Adrenal gland (tissue), 12 donors: Measurements from ENCODE around the gene EDAR. TPM values are rescaled to one million over a fixed set of nuclear protein-coding genes. Genes with fewer than 3 reads are reported as not detected.

Source experiments
- DNase-seq, 7 donors: peaks; one replicate each; pipeline ENCODE4 v3.0.0-alpha.2; 2019 to 2020
- H3K27ac ChIP-seq, 5 donors: fragments of 200-600 bp; sonication (generic) in 4 of 5; 1 replicate in 3 of 5; 2 replicates in 2 of 5; pipeline versions ENCODE4 v1.5.1 to v1.8.0; 2016 to 2020; ENCODE audit warnings: mild to moderate bottlenecking in 1 of 5
- H3K27me3 ChIP-seq: fragments of 200-600 bp; 2 replicates; pipeline ENCODE4 v1.8.0; 2021
- H3K36me3 ChIP-seq, 2 donors: fragments of 200-600 bp; replicated peaks in 1 of 2; 1 replicate in 1 of 2; 2 replicates in 1 of 2; pipeline versions ENCODE4 v1.5.1 to v1.8.0; 2018 to 2022
- H3K4me1 ChIP-seq, 2 donors: fragments of 200-600 bp; replicated peaks in 1 of 2; 1 replicate in 1 of 2; 2 replicates in 1 of 2; pipeline versions ENCODE4 v1.5.1 to v1.8.0; 2018 to 2021
- H3K4me3 ChIP-seq, 4 donors: fragments of 200-600 bp; sonication (generic) in 3 of 4; one replicate each; pipeline ENCODE4 v1.5.1; 2016 to 2018
- H3K9me3 ChIP-seq, 3 donors: fragments of 200-600 bp; sonication (generic) in 1 of 3; replicated peaks in 1 of 3; 1 replicate in 2 of 3; 2 replicates in 1 of 3; pipeline versions ENCODE4 v1.5.1 to v1.8.0; 2016 to 2021
- CTCF ChIP-seq, 6 experiments: fragments of 450-650 bp in 4 of 6; fragments of 200-600 bp in 2 of 6; sonication (generic) in 1 of 6; IDR thresholded peaks; 1 replicate in 5 of 6; 2 replicates in 1 of 6; pipeline versions ENCODE4 v1.5.1 to v1.8.0; 2016 to 2021; ENCODE audit warnings: antibody characterized with exemption in 6 of 6, mild to moderate bottlenecking in 2 of 6, moderate library complexity in 1 of 6
- POLR2A ChIP-seq, 2 donors: fragments of 450-650 bp; IDR thresholded peaks; one replicate each; pipeline ENCODE4 v1.6.1; 2017; ENCODE audit warnings: antibody characterized with exemption in 2 of 2, mild to moderate bottlenecking in 2 of 2, moderate library complexity in 1 of 2
- WGBS, 4 donors: extraction: QIAGEN DNeasy Blood & Tissue Kit in 2 of 4; methylation state at CpG; one replicate each; pipeline versions ENCODE4 v1.1.5 to v1.1.7; 2013 to 2017; 5-methylcytosine and 5-hydroxymethylcytosine counted together
- intact Hi-C, 2 donors: fragments of 100-400 bp; cut with DNase I; formaldehyde crosslinking; loops; one replicate each; pipeline versions ENCODE4 v1.14.1 to v1.15.0; 2022 to 2023
- polyA plus RNA-seq, 3 donors: library from polyadenylated mRNA; stranded (reverse); fragments of 200-250 nt in 2 of 3; fragments of 350-450 nt in 1 of 3; fragmentation: Illumina TruSeq in 1 of 3; extraction: RNeasy Lipid Tissue Mini Kit (QIAGEN cat#74804) in 1 of 3; gene quantifications; one replicate each; pipeline ENCODE4 v1.2.3, GENCODE V29; 2013 to 2014
- total RNA-seq, 9 donors: library from RNA; depleted of rRNA in 4 of 9; stranded (reverse); fragments of >200 nt in 4 of 9; fragments of 120-200 nt in 1 of 9; fragmentation: NEBNext Ultra II Directional in 1 of 9; extraction: Animal tissue kit (Norgen Biotek cat#: 25700) in 1 of 9; gene quantifications; one replicate each; pipeline versions ENCODE4 v1.1.0 to v1.2.4, GENCODE V29; 2013 to 2023
- donor health status: healthy with polysubstance abuse.
- donor health status: Bipolar disorder and iron deficiency.
- donor health status: DM: yes; HTN: yes; CAD: no.
- donor health status: DM: no; HTN: no; CAD: no.
- donor health status: DM: no; HTN: no; CAD: no.
- donor health status: DM: yes; HTN: yes; CAD: no.

Gene EDAR
- total and polyA plus RNA-seq, 12 donors = not detected

GRCh38 chr2:109005686-109006204 lies 16.7 kb upstream of the EDAR start:
- H3K27me3 ChIP-seq = no peaks in the 10 kb centered on the region
- no peak for DNase-seq
- no peaks in the 10 kb centered on the region for H3K36me3 ChIP-seq
- no peak overlapping the region for H3K27ac ChIP-seq
- intact Hi-C loops = no loop called here
- WGBS, 4 donors = 87 to 92% (median 89%) methylated on average over 19 to 20 of the region's 20 CpGs
- no peaks in the 10 kb centered on the region for H3K4me1 ChIP-seq
- H3K4me3 ChIP-seq = no peak overlapping the region
- TF ChIP-seq CTCF (IDR thresholded peaks at IDR 0.05) (no peak), POLR2A (IDR thresholded peaks at IDR 0.05) (no peak)
- no peaks in the 10 kb centered on the region for H3K9me3 ChIP-seq

DNA sequence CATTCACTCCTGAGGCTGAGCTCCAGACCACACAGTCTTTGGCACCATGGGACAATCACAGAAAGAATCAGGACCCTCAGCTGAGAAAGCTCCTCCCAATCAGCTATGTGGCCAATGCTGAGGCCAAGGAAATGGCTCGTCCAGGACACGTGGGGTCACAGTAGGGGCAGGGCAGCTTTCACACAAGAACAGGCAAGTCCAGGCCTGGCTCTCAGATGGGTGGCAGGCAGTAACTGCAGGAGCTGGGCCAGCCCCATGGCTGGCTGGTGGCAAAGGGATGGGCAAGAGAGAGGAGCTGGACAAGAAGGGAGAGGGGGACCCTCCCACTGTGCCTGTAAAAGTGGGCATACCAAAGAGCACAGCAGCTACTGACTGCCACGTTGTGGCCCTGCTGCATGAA lies 12.2 kb upstream of the EDAR start:
- H3K9me3 ChIP-seq = no peaks in the 10 kb centered on the region
- 82 to 94% (median 85%) methylated on average over 3 of the region's 3 CpGs for WGBS, 4 donors
- no peaks in the 10 kb centered on the region for H3K27me3 ChIP-seq
- H3K27ac ChIP-seq = no peak overlapping the region
- TF ChIP-seq POLR2A (IDR thresholded peaks at IDR 0.05) (no peak), CTCF (IDR thresholded peaks at IDR 0.05) (no peak)
- no peak for DNase-seq
- intact Hi-C loops = no loop called here
- no peaks in the 10 kb centered on the region for H3K4me1 ChIP-seq
- no peak overlapping the region for H3K4me3 ChIP-seq
- no peaks in the 10 kb centered on the region for H3K36me3 ChIP-seq

DNA sequence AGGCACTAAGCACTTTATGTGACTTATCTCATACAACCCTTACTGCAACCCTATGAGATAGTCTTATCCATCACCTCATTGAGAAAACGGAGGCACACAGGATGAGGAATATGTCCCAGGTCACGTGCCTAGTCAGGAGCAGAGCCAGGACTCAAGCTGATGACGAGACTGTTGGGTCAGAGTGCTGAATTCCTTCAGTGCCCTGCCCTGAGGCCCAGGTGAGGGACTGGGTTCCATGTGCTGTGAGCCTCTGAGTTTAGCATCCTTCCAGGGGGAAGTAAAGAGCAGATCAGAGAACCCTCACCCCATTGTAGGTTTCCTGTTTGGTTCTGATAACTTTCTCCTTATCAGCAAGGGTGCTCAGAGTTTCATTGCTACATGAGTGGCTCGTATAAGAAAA lies 11.7 kb upstream of the EDAR start:
- intact Hi-C loops = no loop called here
- WGBS, 4 donors = 61 to 92% (median 82%) methylated on average over 3 to 4 of the region's 4 CpGs
- H3K27ac ChIP-seq = no peak overlapping the region
- H3K9me3 ChIP-seq = no peaks in the 10 kb centered on the region
- TF ChIP-seq CTCF (IDR thresholded peaks at IDR 0.05) = no peak
- TF ChIP-seq POLR2A (IDR thresholded peaks at IDR 0.05) = no peak
- no peaks in the 10 kb centered on the region for H3K27me3 ChIP-seq
- H3K4me1 ChIP-seq = no peaks in the 10 kb centered on the region
- no peak overlapping the region for H3K4me3 ChIP-seq
- no peak for DNase-seq
- H3K36me3 ChIP-seq = no peaks in the 10 kb centered on the region

DNA sequence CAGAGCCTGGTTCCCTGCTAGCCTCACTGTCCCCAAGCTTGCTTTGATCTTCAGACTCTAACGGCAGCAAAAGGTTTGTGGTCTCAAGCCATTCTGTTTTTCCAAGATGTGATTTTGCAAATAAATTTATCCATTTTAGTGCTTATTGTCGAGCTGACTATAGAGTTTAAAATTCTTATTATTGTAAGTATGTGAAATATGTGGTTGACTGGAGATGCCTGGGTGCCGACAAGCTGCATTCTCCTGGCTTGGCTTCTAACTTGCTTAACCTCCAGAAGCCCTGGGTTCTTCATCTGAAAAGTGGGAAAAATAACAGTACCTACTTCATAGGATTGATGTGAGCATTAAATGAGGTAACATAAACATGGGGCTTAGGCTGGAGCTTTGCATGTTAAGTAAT lies 9.9 kb upstream of the EDAR start:
- DNase-seq = no peak
- WGBS, 4 donors = 65 to 75% (median 69%) methylated on average over 3 of the region's 3 CpGs
- Histone ChIP-seq H3K36me3 (no peaks in the 10 kb centered on the region), H3K27me3 (no peaks in the 10 kb centered on the region), H3K4me1 (no peaks in the 10 kb centered on the region), H3K27ac (no peak overlapping the region), H3K9me3 (no peaks in the 10 kb centered on the region), H3K4me3 (no peak overlapping the region)
- intact Hi-C loops = loop anchor here in 1 of 2 donors (10.0 kb wide), 1 partner anchor 74 kb away; no protein-coding TSS in a partner anchor
- TF ChIP-seq POLR2A (IDR thresholded peaks at IDR 0.05) = no peak
- TF ChIP-seq CTCF (IDR thresholded peaks at IDR 0.05) = no peak
